ENCODE data around the gene MOB3A.

The MOB3A gene

GRCh38 chr19:2118438-2118837 is 22.3 kb upstream of the MOB3A start:
- no peak for TF ChIP-seq CTCF (IDR thresholded peaks at IDR 0.05; ENCODE audit: low read depth, low read length)
- DNase-seq (ENCODE audit: low read depth, low spot score): no peak
- no peak overlapping the region for H3K4me3 ChIP-seq (ENCODE audit: low read depth, low read length)
- in situ Hi-C loops (cut with HindIII; ENCODE audit: low sequenced_read_pairs): no loop called here

DNA sequence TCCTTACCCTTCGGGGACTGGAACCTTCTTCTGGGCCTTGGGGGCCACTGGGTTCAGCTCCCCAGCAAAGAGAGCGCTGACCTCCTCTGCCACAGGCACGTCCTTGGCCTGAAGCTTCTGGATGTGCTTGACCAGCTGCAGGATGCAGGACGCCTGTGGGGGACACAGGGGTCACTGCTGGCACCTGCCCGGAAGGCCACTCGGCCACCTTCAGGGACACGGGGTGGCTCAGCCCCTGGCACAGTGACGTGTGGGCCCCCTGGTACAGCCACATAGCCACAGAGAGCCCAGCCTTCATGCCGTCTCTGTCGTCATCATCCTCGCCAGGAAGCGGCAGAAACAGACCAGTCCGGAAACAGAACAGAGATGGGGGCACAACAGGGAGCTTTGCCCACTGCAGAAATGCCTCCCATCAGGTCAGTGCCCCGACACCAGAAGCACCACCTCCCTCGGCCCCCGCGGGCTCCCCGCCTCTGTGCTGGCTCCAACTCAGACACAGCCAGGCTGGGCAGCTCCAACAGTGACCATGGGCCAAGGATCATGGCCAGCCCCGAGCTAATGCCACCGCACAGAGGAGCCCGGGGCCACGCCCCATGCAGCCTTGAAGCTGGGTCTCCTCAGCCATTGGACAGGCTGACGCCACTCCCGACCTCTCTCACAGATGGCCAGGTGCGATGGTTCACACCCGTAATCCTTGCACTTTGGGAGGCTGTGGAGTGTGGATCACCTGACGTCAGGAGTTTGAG is 21.3 kb upstream of the MOB3A start:
- TF ChIP-seq CTCF (IDR thresholded peaks at IDR 0.05; ENCODE audit: low read depth, low read length): no peak
- DNase-seq (ENCODE audit: low read depth, low spot score): no peak
- in situ Hi-C loops (cut with HindIII; ENCODE audit: low sequenced_read_pairs): no loop called here
- H3K4me3 ChIP-seq (ENCODE audit: low read depth, low read length): no peak overlapping the region

- no peak for DNase-seq (ENCODE audit: low read depth, low spot score)
- no peak overlapping the region for H3K4me3 ChIP-seq (ENCODE audit: low read depth, low read length)
- no peak for TF ChIP-seq CTCF (IDR thresholded peaks at IDR 0.05; ENCODE audit: low read depth, low read length)
- in situ Hi-C loops (cut with HindIII; ENCODE audit: low sequenced_read_pairs): no loop called here
Observed at GRCh38 chr19:2116507-2116906, 20.4 kb upstream of the MOB3A start.

- no peak for TF ChIP-seq CTCF (IDR thresholded peaks at IDR 0.05; ENCODE audit: low read depth, low read length)
- no peak for DNase-seq (ENCODE audit: low read depth, low spot score)
- no peak overlapping the region for H3K4me3 ChIP-seq (ENCODE audit: low read depth, low read length)
- in situ Hi-C loops (cut with HindIII; ENCODE audit: low sequenced_read_pairs): no loop called here
Observed at GRCh38 chr19:2115911-2116426, 19.8 kb upstream of the MOB3A start.

DNA sequence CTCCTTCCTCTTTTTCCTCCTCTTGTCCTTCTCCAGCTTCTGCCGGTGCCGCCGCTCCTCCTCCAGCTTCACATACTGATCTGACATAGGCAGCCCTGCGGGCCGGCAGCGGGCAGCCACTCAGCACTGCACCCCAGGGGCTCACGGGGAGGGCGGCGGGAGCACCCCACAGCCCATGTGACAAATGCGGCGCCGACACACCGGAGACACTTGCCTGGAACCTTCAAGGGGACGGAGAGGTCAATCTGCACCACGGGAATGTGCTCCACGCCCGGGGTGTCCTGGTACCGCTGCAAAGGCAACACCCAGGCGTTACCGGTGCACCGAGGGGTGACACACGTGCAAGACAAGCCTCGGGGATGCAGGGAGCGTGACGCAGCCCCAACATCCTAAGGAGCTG is 19.2 kb upstream of the MOB3A start:
- H3K4me3 ChIP-seq (ENCODE audit: low read depth, low read length): no peak overlapping the region
- in situ Hi-C loops (cut with HindIII; ENCODE audit: low sequenced_read_pairs): no loop called here
- DNase-seq (ENCODE audit: low read depth, low spot score): no peak
- no peak for TF ChIP-seq CTCF (IDR thresholded peaks at IDR 0.05; ENCODE audit: low read depth, low read length)

GRCh38 chr19:2114821-2115220 is 18.7 kb upstream of the MOB3A start:
- no peak for TF ChIP-seq CTCF (IDR thresholded peaks at IDR 0.05; ENCODE audit: low read depth, low read length)
- in situ Hi-C loops (cut with HindIII; ENCODE audit: low sequenced_read_pairs): no loop called here
- no peak overlapping the region for H3K4me3 ChIP-seq (ENCODE audit: low read depth, low read length)
- DNase-seq (ENCODE audit: low read depth, low spot score): no peak
